NOMO-1 (cell line): ENCODE data around the gene FKBP1B.
"Not testable (repeated sequence)": the region's sequence is repeated elsewhere in the genome, so short reads cannot be mapped to it uniquely, and the experiment has no call there.

ENCODE experiments used
- DNase-seq, 2 experiments: peaks; one replicate each; lab custom pipeline; 2025; ENCODE audit not compliant: unreplicated experiment in 2 of 2; lab: John Stamatoyannopoulos, UW

The FKBP1B gene

GRCh38 chr2:24049485-24050021, at the start of gene FKBP1B:
TSS of gene FKBP1B (plus strand) at chr2:24049741. CDS start at chr2:24049850, 109 bp downstream.
- DNase-seq = no peak

GRCh38 chr2:24007693-24008092, 41.8 kb upstream of the FKBP1B start:
- DNase-seq = no peak

- no peak for DNase-seq
These were observed 40.7 kb upstream of the FKBP1B start for GRCh38 chr2:24008672-24009366.

- DNase-seq = no peak
These were observed 40.2 kb upstream of the FKBP1B start for GRCh38 chr2:24009367-24009679.

- DNase-seq = peak in 1 of 2 experiments; percentile 13
These were observed 39.7 kb upstream of the FKBP1B start, which contains the start of gene MFSD2B for GRCh38 chr2:24009680-24010476. TSS of gene MFSD2B (plus strand) at chr2:24010085. CDS start at chr2:24010097, 12 bp downstream.

- DNase-seq = no peak
These were observed 38.9 kb upstream of the FKBP1B start for GRCh38 chr2:24010477-24011249.

- no peak for DNase-seq
These were observed 38.1 kb upstream of the FKBP1B start for GRCh38 chr2:24011250-24012104.

GRCh38 chr2:24012521-24013188, 36.9 kb upstream of the FKBP1B start:
- DNase-seq = no peak

- not testable (repeated sequence) for DNase-seq
These were observed 34.6 kb upstream of the FKBP1B start for GRCh38 chr2:24014902-24015301.

- DNase-seq = no peak
These were observed 33.8 kb upstream of the FKBP1B start for GRCh38 chr2:24015562-24016375.

- DNase-seq = no peak
These were observed 33.2 kb upstream of the FKBP1B start for GRCh38 chr2:24016376-24016761.

GRCh38 chr2:24016853-24017703, 32.5 kb upstream of the FKBP1B start:
- DNase-seq = no peak

GRCh38 chr2:24017711-24018110, 31.8 kb upstream of the FKBP1B start:
- DNase-seq = no peak

GRCh38 chr2:24018241-24018640, 31.3 kb upstream of the FKBP1B start:
- DNase-seq = no peak

GRCh38 chr2:24019729-24020128, 29.8 kb upstream of the FKBP1B start:
- DNase-seq = no peak

GRCh38 chr2:24020244-24020643, 29.3 kb upstream of the FKBP1B start:
- DNase-seq = no peak

GRCh38 chr2:24021122-24021998, 28.2 kb upstream of the FKBP1B start:
- DNase-seq = peak; percentile 1 to 5
